ENCODE results near the gene PIK3CD.
"Not testable (repeated sequence)": the region's sequence is repeated elsewhere in the genome, so short reads cannot be mapped to it uniquely, and the experiment has no call there.

The PIK3CD gene

DNA sequence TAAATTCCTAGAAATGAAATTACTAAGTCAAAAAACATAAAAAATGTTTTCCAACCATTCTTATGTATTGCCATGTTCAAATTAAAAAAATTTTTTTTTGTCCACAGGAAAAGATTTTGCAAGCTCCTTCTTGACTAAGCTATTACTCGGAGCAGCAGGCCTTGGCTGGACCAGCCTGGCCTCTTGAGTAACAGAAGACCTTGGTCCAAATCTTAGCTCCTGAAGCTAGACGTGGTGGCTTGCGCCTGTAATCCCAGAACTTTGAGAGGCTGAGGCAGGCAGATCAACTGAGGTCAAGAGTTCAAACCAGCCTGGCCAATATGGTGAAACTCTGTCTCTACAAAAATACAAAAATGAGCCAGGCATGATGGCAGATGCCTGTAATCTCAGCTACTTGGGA lies 94.7 kb downstream of the PIK3CD start:
- DNase-seq, result peak; percentile 24

GRCh38 chr1:9746651-9747050 lies 95.1 kb downstream of the PIK3CD start:
- DNase-seq, result no peak

GRCh38 chr1:9748391-9748790 lies 96.9 kb downstream of the PIK3CD start:
- DNase-seq, result not testable (repeated sequence)

GRCh38 chr1:9749361-9749760 lies 97.8 kb downstream of the PIK3CD start:
- no peak for DNase-seq

DNA sequence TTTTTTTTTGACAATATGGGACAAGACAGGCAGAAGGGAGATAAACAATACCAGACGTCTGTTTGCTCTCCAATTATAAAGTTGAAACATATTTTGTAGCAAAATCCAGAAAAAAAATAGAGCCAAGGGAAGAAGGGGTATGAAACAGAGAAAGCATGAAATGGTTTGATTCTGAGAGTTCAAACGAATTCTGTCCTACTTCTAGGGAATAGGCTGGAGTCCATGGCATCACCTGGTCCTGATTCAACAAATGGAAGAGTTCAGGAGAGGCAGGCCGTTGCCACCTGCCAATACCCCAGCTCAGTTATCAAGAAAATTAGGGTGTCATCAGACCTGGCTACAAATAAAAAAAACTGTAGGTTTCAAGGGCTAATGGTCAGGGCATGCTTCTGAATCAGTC lies 100.4 kb downstream of the PIK3CD start:
- DNase-seq, result no peak

GRCh38 chr1:9753121-9753531 lies 101.6 kb downstream of the PIK3CD start:
- no peak for DNase-seq

- no peak for DNase-seq
These were observed 104.0 kb downstream of the PIK3CD start for GRCh38 chr1:9755441-9755995.

DNA sequence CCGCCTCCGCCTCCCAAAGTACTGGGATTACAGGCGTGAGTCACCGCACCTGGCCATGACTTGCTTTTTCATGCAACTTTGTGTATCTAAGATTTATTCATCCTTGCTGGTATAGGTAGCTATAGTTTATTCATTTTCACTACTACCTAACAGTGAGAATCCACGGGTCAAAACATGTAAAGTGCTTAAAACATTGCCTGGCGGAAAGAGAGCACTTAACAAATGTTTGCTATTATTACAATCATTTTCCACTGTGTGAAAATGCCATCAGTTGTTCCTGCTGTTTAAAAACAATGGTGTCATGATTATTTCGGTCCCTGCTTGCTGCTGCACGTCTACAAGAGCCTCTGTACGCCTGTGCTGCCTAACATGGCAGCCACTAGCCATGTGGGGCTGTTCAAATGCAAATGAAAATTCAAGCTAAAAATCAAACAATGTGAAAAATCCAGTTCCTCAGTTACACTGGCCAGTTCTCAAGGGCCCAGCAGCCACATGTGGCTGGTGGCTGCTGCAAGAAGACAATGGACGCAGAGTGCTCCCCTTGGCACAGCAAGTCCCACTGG lies 107.1 kb downstream of the PIK3CD start:
- no peak for DNase-seq

GRCh38 chr1:9759939-9760338 lies 108.4 kb downstream of the PIK3CD start:
- DNase-seq, result no peak

GRCh38 chr1:9760824-9761223 lies 109.3 kb downstream of the PIK3CD start:
- DNase-seq, result no peak

DNA sequence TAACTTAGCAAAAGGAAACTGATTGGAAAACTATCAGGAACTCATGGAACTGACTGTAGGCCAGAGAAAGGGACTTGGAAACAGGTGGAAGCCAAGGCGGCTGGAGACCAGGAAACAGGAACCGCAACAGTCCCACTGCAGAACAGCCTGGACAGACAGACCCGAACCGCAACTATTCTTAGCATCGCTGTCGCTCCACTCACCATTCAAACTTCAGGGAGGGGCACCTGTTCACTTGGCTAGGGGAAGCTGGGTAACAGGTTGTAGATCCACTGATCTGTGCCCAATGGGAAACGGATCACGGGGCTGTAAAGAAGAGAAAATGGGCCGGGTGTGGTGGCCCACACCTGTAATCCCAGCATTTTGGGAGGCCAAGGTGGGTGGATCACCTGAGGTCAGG lies 110.3 kb downstream of the PIK3CD start:
- peak; percentile 51 for DNase-seq

DNA sequence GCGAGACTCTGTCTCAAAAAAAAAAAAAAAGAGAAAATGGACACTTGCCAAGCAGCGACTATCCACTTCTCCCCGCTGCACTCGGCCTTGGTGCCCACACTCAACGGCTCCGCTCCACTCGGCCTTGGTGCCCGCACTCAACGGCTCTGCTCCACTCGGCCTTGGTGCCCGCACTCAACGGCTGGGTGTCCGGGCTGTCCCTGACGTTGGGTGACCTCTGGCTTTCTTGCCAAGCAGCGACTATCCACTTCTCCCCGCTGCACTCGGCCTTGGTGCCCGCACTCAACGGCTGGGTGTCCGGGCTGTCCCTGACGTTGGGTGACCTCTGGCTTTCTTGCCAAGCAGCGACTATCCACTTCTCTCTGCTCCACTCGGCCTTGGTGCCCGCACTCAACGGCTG lies 110.9 kb downstream of the PIK3CD start:
- DNase-seq, result not testable (repeated sequence)

DNA sequence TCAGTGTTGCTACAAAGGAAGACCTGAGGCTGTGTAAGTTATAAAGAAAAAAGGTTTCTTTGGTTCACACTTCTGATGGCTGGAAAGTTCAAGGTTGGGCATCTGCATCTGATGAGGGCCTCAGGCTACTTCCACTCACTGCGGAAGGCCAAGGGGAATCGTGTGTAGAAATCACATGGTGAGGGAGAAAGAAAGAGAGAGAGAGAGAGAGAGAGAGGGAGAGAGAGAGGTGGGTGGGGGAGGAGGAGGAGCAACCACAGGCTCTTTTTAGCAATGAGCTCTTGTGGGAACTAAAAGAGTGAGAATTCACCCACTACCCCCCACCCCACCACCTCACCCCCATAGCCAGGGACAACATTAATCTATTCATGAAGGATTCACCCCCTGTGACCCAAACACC lies 112.4 kb downstream of the PIK3CD start:
- no peak for DNase-seq

- DNase-seq, result peak; percentile 74
These were observed 113.0 kb downstream of the PIK3CD start for GRCh38 chr1:9764550-9764949.

DNA sequence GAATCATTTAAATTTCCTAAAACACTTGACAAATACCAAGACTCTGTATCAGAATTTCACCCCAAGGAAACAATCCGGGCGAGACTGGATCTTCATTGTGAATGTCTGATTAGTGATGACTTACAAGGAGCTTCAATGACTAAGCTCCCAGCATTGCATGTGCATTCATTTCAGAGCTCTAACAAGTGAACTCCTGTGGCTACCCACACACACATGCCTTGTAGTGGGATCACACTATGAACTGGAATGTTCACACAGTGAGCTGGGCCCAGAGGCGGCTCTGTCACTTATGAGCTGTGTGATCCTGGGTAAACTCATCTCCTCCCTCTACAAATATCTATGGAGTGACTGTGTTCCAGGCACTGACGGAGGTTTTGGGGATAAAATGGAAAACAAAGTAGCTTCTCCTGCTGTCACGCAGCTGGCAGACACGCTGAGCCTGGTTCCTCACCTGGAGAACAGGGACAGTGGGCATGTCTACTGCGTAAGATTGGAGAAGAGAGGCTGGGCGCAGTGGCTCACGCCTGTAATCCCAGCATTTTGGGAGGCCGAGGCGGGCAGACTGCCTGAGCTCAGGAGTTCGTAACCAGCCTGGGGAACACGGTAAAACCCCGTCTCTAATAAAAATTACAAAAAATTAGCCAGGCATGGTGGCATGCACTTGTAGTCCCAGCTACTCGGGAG lies 115.4 kb downstream of the PIK3CD start:
- DNase-seq, result peak; percentile 22

GRCh38 chr1:9767964-9768668 lies 116.6 kb downstream of the PIK3CD start:
- DNase-seq, result no peak

DNA sequence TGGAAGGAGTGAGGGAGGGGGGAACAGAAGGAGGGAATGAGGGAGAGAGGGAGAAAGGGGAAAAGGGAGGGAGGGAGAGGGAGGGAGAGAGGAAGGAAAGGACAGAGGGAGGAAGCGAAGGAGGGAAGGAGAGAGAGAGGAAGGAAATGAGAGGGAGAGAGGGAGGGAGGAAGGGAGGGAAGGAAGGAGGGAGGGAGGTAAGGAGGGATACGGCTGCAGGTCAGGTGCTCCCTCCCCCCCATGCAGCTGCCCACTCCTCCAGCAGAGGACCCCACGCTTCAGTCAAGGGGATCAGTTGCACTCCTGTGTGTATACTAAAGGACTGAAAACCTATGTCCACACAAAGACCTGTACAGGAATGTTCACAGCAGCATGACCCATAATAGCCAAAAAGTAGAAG lies 117.5 kb downstream of the PIK3CD start:
- DNase-seq, result no peak

- peak; percentile 12 for DNase-seq
These were observed 118.8 kb downstream of the PIK3CD start for GRCh38 chr1:9770298-9770697.

DNA sequence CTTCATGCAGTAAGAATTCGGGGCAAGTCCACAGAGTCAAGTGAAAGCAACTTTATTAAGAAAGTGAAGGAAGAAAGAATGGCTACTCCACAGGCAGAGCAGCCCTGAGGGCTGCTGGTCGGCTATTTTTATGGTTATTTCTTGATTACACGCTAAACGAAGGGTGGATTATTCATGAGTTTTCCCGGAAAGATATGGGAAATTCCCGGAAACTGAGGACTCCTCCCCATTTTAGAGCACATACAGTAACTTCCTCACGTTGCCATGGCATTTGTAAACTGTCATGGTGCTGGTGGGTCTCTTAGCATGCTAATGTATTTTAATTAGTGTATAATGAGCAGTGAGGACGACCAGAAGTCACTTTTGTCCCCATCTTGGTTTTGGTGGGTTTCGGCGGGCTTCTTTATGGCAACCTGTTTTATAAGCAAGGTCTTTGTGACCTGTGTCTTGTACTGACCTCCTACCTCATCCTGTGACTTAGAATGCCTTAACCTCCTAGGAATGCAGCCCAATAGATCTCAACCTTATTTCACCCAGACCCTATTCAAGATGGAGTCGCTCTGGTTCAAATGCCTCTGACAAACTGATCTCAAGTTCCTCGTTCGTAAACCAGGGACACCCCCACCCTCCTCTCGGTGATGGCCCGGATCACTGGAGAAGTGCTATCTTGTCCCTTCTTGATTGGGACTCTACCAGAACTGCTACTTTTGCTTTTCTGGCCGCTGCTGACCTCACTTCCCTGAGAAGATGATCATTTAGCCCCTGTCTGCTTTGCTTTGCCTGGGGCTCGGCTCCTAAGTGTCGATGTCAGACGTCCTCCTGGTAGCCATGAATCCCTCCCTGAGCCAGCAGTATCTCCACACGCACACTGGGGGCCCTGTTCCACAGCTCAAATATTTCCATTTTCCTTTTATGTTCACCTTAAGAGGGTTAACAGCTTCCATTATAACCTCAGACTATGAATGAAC lies 123.5 kb downstream of the PIK3CD start:
- no peak for DNase-seq

GRCh38 chr1:9776685-9777084 lies 125.2 kb downstream of the PIK3CD start:
- no peak for DNase-seq

All from MV-4-11 (cell line).